ENCODE data around the gene NEU1.

DNA sequence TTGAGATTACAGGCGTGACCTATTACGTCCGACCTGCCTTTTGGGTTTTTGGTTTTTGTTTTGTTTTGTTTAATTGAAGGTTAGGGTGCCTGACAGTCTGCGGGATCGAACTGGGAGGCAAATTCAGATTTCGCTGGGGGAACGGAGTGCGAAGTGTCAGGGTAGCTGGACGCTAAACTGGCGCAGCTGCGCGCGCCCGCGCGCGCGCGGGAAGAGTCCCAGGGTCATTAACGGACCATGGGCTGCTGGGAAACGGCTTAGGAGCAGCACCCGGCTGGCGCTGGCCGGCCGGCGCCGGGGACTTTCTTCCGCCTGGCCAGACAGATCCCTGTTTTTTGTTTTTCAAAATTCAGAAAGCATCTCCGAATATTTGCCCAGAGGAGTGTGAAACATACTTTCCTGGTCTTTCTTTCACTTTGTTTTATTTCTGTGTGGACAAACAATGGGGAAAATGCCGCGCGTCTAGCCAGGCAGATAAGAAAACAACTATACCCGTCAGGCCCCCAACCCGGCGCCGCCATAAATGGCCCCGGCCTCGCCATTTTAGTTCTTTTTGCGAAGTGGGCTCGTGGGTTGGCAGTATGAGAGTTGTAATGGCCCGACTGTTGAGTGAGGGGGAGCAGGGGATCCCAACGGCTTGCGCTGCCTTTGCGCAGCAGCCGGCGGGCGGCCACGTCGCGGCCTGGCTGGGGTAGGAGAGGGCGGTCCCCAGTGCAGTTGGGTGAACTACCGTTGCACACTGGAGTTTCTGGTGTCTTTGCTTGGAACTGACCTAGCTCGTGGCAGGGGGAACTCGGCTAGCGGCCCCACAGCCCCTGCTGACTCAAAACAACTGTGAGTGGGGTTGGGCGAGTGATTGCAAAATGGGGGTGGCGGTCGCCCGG is 28.0 kb downstream of the NEU1 start:
- TF ChIP-seq CTCF (IDR thresholded peaks at IDR 0.05) (peak in 2 of 7 experiments; percentile 4 to 11), POLR2A (IDR thresholded peaks at IDR 0.05) (peak; percentile 14 to 89 (median 87))
